Activated CD4-positive, alpha-beta T cell treated with anti-CD3 and anti-CD28 coated beads, Interleukin-10, Interleukin-2, amounts not matched to agents 100 ng/mL and 50 ng/mL, durations not matched to agents 16 hours and 8 hours (primary cell): ENCODE data around the gene GNG12.

Experiments used
- DNase-seq: peaks from one replicate; pipeline ENCODE4 v3.0.0-alpha.2; 2020

Gene GNG12

DNA sequence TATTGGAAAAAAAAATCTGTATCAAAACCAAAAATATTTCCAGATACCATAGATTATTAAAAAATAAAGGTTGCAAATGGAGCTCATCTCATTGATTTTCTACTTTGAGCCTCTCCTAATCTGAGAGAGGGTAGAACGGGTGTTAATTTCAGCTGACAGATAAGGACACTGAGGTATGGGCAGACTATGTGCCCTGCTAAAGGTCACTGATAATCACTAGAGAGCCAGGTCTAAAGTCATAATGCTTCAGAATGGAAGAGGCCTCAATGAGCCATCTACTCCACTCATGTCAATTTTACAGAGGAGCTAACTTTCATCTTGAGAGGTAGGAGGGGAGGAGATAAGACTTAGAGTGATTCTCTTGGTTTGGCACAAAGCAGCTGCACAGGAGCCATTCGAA lies 21.0 kb downstream of the GNG12 start:
- no peak for DNase-seq

DNA sequence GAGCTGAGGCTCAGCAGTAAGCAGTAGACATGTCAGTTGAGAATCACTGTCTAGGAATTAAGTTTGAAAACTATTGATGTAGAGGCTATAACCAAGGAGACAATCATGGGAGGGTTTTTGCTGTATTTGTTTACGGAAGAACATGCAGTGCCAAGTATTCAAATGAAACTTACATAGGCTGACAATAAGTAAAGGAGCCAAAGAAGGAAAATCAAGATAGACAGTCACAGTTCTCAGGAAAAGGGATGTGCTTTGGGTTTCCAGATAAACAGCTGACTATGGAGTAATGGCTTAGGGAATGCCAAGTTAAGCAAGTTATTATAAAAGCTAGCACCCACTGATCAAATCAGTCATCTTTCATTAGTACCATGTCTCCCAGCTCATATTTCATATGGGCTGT lies 21.5 kb downstream of the GNG12 start:
- no peak for DNase-seq

DNA sequence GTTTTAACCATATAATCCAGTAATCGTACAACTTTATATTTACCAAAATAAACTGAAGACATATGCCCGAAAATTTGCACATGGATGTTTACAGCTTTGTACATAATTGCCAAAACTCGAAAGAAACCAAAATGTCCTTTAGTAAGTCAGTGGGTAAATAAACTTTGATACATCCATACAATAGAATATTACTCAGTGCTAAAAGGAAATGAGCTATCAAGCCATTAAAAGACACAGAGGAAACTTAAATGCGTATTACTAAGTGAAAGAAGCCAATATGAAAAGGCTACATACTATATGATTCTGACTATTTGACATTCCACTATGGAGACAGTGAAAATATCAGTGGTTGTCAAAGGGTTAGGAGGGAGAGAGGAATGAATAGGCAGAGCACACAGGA lies 23.4 kb downstream of the GNG12 start:
- no peak for DNase-seq

DNA sequence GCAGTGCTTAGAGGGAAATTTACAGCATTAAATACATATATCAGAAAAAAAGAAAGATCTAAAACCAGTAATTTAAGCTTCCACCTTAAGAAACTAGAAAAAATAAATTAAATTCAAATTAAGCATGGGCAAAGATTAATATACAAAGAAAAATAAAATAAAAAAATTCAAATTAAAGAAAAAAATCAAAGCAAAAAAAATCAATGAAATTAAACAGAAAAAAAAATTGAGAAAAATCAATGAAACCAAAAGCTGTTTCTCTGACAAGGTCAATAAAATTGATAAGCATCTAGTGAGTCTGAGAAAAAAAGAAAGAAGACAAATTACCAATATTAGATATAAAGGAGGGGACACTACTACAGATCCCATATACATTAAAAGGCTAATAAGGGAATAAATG lies 26.0 kb downstream of the GNG12 start:
- DNase-seq: no peak

DNA sequence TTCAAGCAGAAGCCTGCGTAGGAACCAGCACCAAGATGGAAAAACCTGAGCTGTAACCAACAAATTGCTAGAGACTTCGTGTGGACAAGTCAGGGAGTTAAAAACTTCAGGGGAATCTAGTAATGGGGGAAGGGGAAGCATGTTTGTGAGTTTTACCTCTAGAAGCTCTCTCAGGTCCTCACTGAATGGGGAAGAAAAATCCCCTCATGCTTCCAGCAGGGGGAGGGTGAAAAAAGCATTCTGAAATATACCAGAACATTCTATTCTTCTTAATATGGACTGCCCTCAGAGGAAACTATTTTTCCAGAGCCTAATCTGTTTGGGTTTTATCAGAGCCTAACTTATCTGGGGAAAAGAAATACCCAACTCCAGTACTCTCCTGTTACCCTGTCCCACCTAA lies 28.6 kb downstream of the GNG12 start:
- no peak for DNase-seq

GRCh38 chr1:67803380-67804279 lies 29.6 kb downstream of the GNG12 start:
- no peak for DNase-seq

- DNase-seq: no peak
These were observed 30.7 kb downstream of the GNG12 start for GRCh38 chr1:67802565-67802964.

DNA sequence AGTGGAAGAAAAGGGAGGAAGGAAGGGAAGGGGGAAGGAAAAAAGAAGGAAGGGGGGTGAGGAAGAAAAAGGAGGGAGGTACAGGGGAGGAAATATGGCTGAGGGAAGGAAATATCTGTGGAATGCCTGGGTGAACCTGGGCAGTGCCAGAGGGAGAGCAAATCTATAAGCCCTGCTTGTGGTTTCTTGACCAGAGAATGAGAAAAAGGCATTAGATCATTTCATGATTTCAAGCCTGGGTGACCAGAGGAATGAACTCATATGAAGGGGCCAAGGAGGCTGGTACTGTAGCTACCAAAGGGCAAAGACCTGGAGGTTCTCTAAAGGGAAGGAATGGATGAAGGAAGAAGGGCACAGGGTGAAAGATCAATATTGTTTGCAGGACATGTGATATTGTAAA lies 31.4 kb downstream of the GNG12 start:
- no peak for DNase-seq

DNA sequence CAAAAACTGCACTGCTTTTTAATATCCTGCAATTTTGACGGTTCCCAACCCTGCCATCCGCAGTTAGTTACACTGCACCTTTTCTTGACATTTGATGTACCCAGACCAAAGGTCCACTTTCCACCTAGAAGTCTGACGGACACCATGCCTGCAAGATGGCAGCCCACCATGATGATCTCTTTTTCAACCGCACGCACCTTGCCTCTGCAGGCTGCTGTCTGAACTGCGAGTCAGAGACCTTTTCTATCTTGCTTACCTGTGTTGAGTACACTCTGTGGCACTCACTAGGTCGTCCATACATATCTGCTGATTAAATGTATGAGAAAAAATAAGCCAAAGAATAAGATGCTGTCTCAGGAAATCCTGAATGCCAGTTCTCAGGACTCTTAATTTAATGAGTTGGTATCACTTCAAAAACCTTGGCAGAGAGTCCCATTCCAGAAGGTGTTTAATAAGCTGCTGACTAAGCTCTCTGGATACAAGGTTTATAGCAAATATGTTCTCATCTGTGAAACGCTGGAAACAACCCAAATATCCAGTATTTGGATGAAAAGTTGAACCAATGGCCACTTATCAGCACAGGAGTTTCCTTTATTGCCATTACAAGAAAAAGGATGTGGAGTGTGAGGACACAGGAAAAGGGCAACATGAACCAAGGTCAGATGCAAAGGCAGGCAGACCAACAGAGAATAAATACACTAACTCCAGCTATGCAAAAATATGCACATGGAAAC lies 37.9 kb downstream of the GNG12 start:
- DNase-seq: no peak

DNA sequence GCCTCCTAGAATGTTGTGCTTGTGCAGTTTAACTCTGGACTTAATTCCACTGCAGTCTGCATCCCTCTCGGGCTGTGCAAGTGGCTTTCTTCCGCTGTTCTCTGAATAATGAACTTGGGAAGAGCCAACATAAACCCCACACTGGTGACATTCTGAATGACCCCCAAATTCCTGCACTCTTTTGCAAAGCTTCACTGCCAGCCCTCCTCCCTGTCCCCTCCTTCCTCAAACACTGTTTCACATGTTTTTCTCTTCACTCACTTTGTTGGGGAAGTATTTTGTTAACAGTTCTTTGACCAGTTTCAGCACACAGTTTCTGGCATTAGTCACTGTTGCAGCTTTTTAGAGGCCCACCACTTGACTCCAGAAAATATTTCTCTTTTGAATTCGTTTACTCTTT lies 39.7 kb downstream of the GNG12 start:
- DNase-seq: no peak

- no peak for DNase-seq
These were observed 40.4 kb downstream of the GNG12 start for GRCh38 chr1:67792741-67793458.

DNA sequence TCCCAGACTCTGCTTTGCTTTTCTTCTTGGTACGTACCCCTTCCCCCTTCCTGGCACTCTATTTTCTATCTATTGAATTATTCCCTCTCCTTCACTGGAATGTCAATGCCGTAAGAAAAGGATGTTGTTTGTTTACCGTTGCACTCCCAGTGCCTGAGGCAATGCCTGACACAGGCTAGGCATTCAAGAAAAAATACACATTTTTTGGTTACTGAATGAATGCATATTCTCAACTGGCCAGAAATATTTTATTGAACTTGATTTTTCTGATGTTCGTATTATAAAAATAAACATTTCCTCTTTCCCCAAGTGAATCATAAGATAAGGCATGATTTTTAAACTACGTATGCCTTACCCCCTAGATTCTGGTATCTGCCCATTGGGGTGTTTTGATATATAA lies 41.2 kb downstream of the GNG12 start:
- no peak for DNase-seq

GRCh38 chr1:67791686-67792085 lies 41.6 kb downstream of the GNG12 start:
- DNase-seq: no peak

DNA sequence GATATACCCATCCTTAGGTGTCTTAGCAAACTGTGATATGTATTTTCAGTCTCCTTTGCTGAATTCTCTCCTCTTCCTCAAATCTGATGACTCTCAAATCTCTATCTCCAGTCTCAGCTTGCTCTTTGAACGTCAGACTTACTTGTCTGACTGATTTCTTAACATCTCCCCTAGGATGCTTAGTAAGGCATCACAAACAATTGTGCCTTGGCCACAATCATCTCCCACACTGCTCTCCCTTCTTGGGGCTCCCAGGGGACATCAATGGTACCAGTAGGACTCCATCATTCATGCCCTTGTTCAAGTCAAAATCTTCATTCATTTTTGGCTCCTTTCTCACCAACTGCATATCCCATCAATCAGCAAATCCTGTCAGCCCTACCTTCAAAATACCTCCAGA lies 42.0 kb downstream of the GNG12 start:
- no peak for DNase-seq

DNA sequence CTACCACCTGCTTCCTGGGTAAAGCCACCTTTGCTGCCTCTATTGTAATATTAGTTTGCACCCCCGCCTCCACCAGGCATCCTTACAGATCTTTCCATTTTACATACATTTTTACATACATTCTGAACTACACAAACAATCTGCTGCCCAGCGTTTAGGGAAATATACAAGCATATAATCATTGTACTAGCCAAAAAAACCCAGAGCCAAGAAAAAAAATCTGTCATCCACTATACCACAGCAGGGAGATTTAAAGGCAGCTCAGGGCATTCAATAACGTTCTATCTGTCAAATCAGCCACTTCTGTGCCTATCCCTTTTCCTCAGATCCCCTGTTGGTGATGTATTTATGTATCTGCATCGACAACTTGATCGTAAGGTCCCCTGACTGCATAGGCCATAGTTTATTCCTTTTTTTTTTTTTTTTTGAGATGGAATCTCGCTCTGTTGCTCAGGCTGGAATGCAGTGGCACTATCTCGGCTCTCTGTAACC lies 43.0 kb downstream of the GNG12 start:
- DNase-seq: no peak

DNA sequence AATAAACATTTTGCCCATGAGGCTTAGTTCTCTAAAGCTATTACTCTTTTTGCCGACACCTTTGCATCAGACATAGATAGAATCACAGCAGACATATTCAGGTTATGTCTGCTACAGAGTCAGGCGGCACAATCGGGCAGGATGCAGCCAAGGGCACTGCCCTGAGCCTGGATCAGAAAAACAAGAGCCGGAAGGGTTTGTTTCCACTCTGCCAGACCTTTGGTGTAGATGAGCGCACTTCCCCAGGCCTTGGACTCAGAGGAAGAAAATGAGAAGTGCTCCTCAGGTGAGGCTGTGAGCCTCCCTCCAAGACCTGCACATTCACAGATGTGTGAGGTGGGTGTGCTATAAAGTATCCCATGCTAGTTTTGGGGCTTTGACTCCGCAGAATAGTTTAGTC lies 43.7 kb downstream of the GNG12 start:
- DNase-seq: no peak

GRCh38 chr1:67788904-67789303 lies 44.4 kb downstream of the GNG12 start:
- no peak for DNase-seq

DNA sequence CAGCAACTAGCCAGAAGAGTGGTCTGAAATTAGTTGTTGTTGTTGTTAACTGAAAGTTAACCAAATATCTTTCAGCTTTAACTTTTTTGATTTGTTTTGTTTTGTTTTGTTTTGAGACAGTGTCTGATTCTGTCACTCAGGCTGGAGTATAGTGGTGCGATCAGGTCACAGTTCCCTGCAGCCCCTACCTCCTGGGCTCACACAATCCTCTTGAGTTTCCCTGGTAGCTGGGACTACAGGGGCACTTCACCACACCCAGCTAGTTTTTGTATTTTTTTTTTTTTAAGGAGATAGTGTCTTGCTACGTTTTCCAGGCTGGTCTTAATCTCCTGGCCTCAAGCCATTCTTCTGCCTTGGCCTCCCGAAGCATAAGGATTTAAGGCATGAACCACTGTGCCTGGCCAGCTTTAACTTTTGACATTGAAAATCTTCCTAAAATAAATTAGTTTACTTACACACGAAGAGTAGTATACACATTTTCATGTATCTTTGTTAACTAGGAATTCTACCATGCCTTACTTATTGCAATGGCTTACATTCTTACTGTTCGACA lies 45.0 kb downstream of the GNG12 start:
- DNase-seq: no peak

- no peak for DNase-seq
These were observed 45.5 kb downstream of the GNG12 start for GRCh38 chr1:67787746-67788145.

- no peak for DNase-seq
These were observed 47.2 kb downstream of the GNG12 start for GRCh38 chr1:67785847-67786753.

DNA sequence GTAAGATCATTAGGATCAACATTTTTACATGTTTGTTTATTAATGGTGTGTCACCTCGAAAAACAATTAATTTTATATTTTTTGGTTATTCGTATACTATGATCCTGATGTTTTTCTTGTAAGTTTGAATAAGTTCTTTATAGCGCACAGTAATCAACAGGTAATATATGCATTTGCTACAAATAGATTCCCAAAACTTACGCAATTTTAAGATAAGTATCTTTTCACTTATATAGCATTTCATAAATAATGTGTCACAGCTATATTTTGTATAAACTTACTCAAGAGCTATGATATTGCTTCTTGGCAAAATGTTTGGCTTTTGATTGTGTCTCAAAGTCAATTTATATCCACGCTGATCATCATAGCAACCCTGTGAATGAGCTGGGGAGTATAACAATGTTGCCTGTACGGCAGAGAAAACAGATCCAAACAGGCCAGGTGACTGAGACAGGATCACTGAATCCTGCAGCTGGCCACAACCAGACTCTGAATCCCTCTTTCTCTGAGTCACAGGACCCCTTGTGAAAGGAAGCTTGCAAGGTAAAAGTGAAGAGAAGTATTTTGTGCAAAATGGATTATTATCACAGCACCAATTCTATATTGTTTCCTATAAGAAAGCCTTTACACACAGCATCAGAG lies 48.6 kb downstream of the GNG12 start:
- DNase-seq: no peak

- DNase-seq: no peak
These were observed 52.6 kb downstream of the GNG12 start for GRCh38 chr1:67780637-67781036.
